Mesothelial cell of epicardium (in vitro differentiated cells): ENCODE measurements around the gene CDH4. TPM values are rescaled to one million over a fixed set of nuclear protein-coding genes. Genes with fewer than 3 reads are reported as not detected.
A peak's percentile ranks its signal among the peaks of the same experiment; 100 is the strongest.

Source experiments
- DNase-seq, 2 experiments: peaks; one replicate each; pipeline ENCODE4 v3.0.0; 2021; ENCODE audit warnings: low spot score in 2 of 2; ENCODE audit not compliant: unreplicated experiment in 2 of 2
- H3K27ac Mint-ChIP-seq: 2 replicates; pipeline ENCODE4 v1.8.0; 2021; ENCODE audit warnings: mixed read lengths
- H3K27me3 Mint-ChIP-seq: 2 replicates; pipeline ENCODE4 v1.8.0; 2021; ENCODE audit warnings: low read depth, mixed read lengths
- H3K36me3 Mint-ChIP-seq: 2 replicates; pipeline ENCODE4 v1.8.0; 2021; ENCODE audit warnings: mixed read lengths
- H3K4me1 Mint-ChIP-seq: 2 replicates; pipeline ENCODE4 v1.8.0; 2021; ENCODE audit warnings: mixed read lengths
- H3K4me3 Mint-ChIP-seq: 2 replicates; pipeline ENCODE4 v1.8.0; 2021; ENCODE audit warnings: mild to moderate bottlenecking, moderate library complexity, mixed read lengths
- H3K9me3 Mint-ChIP-seq: 2 replicates; pipeline ENCODE4 v1.8.0; 2021; ENCODE audit warnings: mixed read lengths
- total RNA-seq: library from RNA; stranded (reverse); gene quantifications from 3 replicates; pipeline ENCODE4 v1.2.1, GENCODE V29; 2021
- TF ChIP-seq, protein P1 (sequence below): fragments of 200-600 bp; sonication (generic); IDR thresholded peaks from one replicate; pipeline ENCODE4 v1.5.0; 2021; ENCODE audit warnings: antibody characterized with exemption; ENCODE audit not compliant: unreplicated experiment

Gene CDH4
- total RNA-seq, 1 donor from 2014 or later = 1.1 TPM

DNA sequence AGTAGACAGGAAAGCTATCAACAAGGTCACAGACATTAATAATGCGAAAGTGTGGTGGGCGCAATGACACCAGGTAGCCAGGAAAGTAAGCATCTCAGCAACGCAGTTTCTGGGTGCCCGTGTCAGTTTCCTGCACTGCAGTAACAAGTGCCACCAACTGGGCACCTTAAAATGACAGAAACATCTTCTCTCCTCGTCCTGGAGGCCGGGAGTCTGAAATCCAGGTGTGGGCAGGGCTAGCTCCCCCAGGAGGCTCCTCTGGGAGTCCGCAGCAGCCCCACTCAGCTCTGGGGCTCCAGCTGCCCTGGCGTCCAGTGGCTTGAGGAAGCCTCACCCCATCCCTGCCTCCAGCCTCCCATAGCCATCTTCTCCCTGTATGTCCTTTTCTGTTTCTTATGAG lies 426.4 kb downstream of the CDH4 start:
- Mint-ChIP-seq H3K36me3 (no peaks in the 10 kb centered on the region), H3K9me3 (no peaks in the 10 kb centered on the region), H3K27me3 (peaks cover 54% of the 10 kb centered on the region), H3K4me3 (no peak overlapping the region), H3K27ac (no peak overlapping the region), H3K4me1 (peaks cover 7% of the 10 kb centered on the region)
- DNase-seq = no peak
- TF ChIP-seq, protein P1, sequence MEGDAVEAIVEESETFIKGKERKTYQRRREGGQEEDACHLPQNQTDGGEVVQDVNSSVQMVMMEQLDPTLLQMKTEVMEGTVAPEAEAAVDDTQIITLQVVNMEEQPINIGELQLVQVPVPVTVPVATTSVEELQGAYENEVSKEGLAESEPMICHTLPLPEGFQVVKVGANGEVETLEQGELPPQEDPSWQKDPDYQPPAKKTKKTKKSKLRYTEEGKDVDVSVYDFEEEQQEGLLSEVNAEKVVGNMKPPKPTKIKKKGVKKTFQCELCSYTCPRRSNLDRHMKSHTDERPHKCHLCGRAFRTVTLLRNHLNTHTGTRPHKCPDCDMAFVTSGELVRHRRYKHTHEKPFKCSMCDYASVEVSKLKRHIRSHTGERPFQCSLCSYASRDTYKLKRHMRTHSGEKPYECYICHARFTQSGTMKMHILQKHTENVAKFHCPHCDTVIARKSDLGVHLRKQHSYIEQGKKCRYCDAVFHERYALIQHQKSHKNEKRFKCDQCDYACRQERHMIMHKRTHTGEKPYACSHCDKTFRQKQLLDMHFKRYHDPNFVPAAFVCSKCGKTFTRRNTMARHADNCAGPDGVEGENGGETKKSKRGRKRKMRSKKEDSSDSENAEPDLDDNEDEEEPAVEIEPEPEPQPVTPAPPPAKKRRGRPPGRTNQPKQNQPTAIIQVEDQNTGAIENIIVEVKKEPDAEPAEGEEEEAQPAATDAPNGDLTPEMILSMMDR = no peak

DNA sequence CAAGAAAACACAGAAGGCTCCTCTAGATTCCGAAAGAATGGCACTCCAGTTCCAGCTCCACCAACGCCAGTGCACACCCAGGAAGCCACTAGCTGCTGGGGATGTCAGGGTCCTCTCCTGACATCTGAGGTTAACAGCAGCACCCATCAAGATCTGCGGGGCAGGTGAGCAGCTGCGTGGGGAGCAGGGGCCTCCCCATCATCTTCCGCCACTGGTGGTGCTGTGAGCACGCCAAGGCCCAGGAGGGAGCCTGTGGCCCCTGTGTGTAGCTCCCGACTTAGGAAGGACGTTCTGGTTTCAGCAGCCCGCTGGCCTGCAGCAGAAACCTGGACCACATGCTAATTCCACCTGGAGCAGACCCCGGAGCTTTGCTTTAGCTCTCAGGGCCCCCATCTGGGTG lies 427.4 kb downstream of the CDH4 start:
- Mint-ChIP-seq H3K4me3 (no peak overlapping the region), H3K36me3 (no peaks in the 10 kb centered on the region), H3K27me3 (peaks cover 55% of the 10 kb centered on the region), H3K27ac (no peak overlapping the region), H3K4me1 (peaks cover 14% of the 10 kb centered on the region), H3K9me3 (no peaks in the 10 kb centered on the region)
- TF ChIP-seq, protein P1 = no peak
- no peak for DNase-seq

DNA sequence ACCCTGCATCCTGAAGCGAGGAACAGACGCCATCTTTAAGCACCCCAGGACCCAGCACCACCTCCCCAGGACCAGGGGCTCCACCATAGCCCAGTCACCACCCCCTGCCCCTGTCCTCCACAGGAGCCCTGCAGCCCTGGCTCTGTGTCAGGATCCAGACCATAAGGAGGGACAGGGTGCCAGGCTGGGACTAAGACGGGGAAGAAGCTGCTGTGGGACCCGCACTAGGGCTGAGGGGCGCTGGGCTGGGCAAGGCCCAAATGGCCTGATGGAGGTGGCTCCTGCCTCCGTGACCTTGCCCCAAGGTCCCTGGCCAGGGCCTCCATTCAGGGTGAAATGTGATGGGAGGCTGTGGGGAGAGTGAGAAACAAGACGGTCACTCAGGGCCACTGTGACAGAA lies 428.0 kb downstream of the CDH4 start:
- Mint-ChIP-seq H3K27ac (no peak overlapping the region), H3K9me3 (no peaks in the 10 kb centered on the region), H3K36me3 (no peaks in the 10 kb centered on the region), H3K4me1 (peaks cover 14% of the 10 kb centered on the region), H3K27me3 (peaks cover 56% of the 10 kb centered on the region), H3K4me3 (no peak overlapping the region)
- TF ChIP-seq, protein P1 = no peak
- DNase-seq = no peak

DNA sequence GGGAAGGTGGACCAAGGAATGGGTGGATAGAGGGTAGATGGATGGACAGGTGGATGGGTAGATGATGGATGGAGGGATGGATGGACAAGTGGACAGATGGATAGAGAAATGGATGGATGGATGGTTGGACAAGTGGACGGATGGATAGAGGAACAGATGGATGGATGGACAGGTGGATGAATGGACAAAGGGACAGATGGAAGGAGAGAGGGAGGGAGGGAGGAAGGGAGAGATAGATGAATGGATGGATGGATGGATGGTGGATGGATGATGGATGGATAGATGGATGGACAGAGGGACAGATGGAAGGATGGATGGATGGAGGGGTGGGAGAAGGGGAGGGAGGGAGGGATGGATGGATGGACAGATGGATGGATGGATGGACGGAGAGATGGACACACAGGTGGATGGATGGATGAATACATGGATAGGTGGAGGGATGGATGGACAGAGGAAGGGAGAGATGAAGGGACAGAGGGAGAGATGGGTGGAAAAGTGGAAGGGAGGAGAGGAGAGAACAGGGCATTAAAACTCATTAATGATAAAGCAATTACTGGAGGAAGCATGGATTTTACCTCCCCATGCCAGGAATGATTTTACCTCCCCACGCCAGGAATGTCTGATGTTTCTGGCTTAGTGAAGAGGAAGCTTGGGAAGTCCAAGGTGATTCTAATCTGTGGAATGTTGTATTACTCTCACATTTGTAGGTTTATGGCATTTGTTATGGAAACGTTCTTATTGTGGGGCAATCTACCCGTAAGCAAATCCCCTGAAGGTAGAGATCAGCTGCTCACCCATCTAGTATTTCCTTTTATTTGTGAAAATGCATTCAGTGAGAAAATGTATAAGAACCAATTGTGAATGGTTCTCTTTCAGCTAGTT lies 430.3 kb downstream of the CDH4 start:
- no peaks in the 10 kb centered on the region for H3K36me3 Mint-ChIP-seq

DNA sequence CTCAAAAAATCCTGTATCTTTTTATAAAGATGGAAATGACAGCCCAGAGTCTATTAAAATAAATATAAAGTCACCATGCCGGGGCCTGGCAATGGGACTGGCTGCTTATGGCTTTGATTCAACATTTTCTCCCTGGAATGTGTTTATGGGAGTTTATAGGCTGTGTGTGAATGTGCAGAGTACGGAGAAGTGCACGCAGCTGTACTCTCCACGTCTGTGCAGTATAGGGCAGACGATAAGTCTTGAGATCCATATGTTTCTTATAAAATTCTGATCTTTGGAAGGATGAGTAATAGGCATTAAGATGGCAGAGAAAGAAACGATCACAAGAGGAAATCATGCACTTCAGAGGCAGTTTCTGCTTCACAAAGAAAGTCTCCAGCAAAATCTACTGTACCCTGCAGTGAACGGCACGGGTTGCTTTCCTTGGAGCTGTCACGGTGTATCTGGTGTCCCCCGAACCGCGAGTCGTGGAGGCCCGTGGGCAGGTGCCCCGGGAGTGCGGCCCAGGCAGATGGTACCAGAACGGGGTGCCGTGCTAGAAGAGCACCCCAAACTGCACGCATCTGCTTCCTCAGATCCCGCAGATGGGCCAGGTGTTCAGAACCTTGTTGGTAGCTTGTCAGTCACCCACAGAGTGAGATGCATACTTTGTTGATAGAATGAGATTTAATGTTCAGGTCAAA lies 431.1 kb downstream of the CDH4 start:
- no peak overlapping the region for H3K4me3 Mint-ChIP-seq

More for the DNA sequence above, 430.3 kb downstream of the CDH4 start:
- Mint-ChIP-seq H3K27ac (no peak overlapping the region), H3K4me1 (peaks cover 17% of the 10 kb centered on the region), H3K4me3 (no peak overlapping the region), H3K27me3 (peaks cover 68% of the 10 kb centered on the region), H3K9me3 (no peaks in the 10 kb centered on the region)
- DNase-seq = no peak
- TF ChIP-seq, protein P1 = no peak

More for the DNA sequence above, 431.1 kb downstream of the CDH4 start:
- H3K27ac Mint-ChIP-seq = peak overlapping the region; percentile 27
- DNase-seq = no peak
- peaks cover 17% of the 10 kb centered on the region for H3K4me1 Mint-ChIP-seq
- peaks cover 65% of the 10 kb centered on the region for H3K27me3 Mint-ChIP-seq
- no peaks in the 10 kb centered on the region for H3K9me3 Mint-ChIP-seq
- TF ChIP-seq, protein P1 = no peak
- no peaks in the 10 kb centered on the region for H3K36me3 Mint-ChIP-seq
